Measurements from ENCODE around the gene CCDC171.

GRCh38 chr9:15584379-15584778 is 31.5 kb downstream of the CCDC171 start:
- TF ChIP-seq CTCF (IDR thresholded peaks at IDR 0.05): no peak
- TF ChIP-seq POLR2A (IDR thresholded peaks at IDR 0.05): no peak
